HCT116 (cell line): ENCODE data around the gene PIGQ. TPM values are rescaled to one million over a fixed set of nuclear protein-coding genes. Genes with fewer than 3 reads are reported as not detected.

Experiments
- ATAC-seq: fragments of 200-7000 bp; cut with Tn5 transposase; 2 replicates; pipeline ENCODE4 v1.9.1; 2020; ENCODE audit warnings: mild to moderate bottlenecking, moderate library complexity
- BruUV-seq: library from RNA; stranded (reverse); fragments of 400-500 nt; replicated peaks from 2 replicates; lab custom pipeline; 2021; lab: Mats Ljungman, UMichigan
- CTCF ChIA-PET: fragments of 300-600 bp; sonication (Branson Sonifier 250); formaldehyde crosslinking; loops from one replicate; lab custom pipeline; 2021; ENCODE audit warnings: antibody characterized with exemption; lab: Charles Lee
- POLR2A ChIA-PET: fragments of 300-600, 350-600 bp; sonication (Branson Sonifier 250); formaldehyde crosslinking; loops from one replicate; lab custom pipeline; 2021; ENCODE audit warnings: antibody characterized with exemption; lab: Charles Lee
- RAD21 ChIA-PET, 2 experiments: fragments of 300-600 bp; sonication (Branson Sonifier 250); formaldehyde crosslinking; loops; one replicate each; lab custom pipeline; 2023; ENCODE audit warnings: low total read pairs in 2 of 2; ENCODE audit not compliant: uncharacterized antibody in 2 of 2, unreplicated experiment in 2 of 2, low non-redundant PET in 1 of 2; lab: Charles Lee
- DNase-seq: peaks from one replicate; pipeline ENCODE4 v3.0.0-alpha.2; 2010; ENCODE audit warnings: low read depth, low spot score
- H2AFZ ChIP-seq: fragments of 200-600 bp; shearing (Covaris generic), sonication (generic); 2 replicates; pipeline ENCODE4 v1.6.1; 2017; ENCODE audit warnings: low read depth, mixed run types, mixed read lengths, antibody characterized with exemption, low read length; ENCODE audit not compliant: poor library complexity, severe bottlenecking
- H3K27ac ChIP-seq: 2 replicates; pipeline ENCODE4 v1.5.1; 2012; ENCODE audit warnings: low read depth, low read length
- H3K27me3 ChIP-seq: fragments of 200-600 bp; sonication (generic); 2 replicates; pipeline ENCODE4 v1.6.1; 2016; ENCODE audit warnings: mixed run types, low read length, mixed read lengths; ENCODE audit not compliant: insufficient read depth
- H3K36me3 ChIP-seq, 2 experiments: fragments of 200-500 bp in 1 of 2; fragments of 200-600 bp in 1 of 2; sonication (Bioruptor generic) in 1 of 2; sonication (generic) in 1 of 2; 2 replicates each; pipeline versions ENCODE4 v1.5.1 to v1.6.1; 2014 to 2016; ENCODE audit warnings: low read length in 2 of 2, inconsistent platforms in 1 of 2, mixed read lengths in 1 of 2, mixed run types in 1 of 2; ENCODE audit not compliant: insufficient read depth in 2 of 2, control insufficient read depth in 1 of 2
- H3K4me1 ChIP-seq, 2 experiments: fragments of 200-600 bp in 1 of 2; sonication (generic) in 1 of 2; 2 replicates each; pipeline versions ENCODE4 v1.5.1 to v1.6.1; 2012 to 2017; ENCODE audit warnings: low read length in 2 of 2, inconsistent platforms in 1 of 2, mild to moderate bottlenecking in 1 of 2, mixed read lengths in 1 of 2, mixed run types in 1 of 2, moderate library complexity in 1 of 2; ENCODE audit not compliant: insufficient read depth in 2 of 2, control insufficient read depth in 1 of 2
- H3K4me2 ChIP-seq: fragments of 200-600 bp; sonication (generic); 2 replicates; pipeline ENCODE4 v1.6.1; 2017; ENCODE audit warnings: mixed run types, low read length, mixed read lengths
- H3K4me3 ChIP-seq, 2 experiments: fragments of 200-600 bp in 1 of 2; sonication (generic) in 1 of 2; replicated peaks in 1 of 2; 2 replicates each; pipeline ENCODE4 v1.5.1; 2011 to 2016; ENCODE audit warnings: low read length in 2 of 2, control low read depth in 1 of 2, low read depth in 1 of 2, mild to moderate bottlenecking in 1 of 2, mixed read lengths in 1 of 2, mixed run types in 1 of 2
- H3K79me2 ChIP-seq: fragments of 200-600 bp; sonication (generic); 2 replicates; pipeline ENCODE4 v1.6.1; 2017; ENCODE audit warnings: mild to moderate bottlenecking, mixed run types, low read length, moderate library complexity, mixed read lengths; ENCODE audit not compliant: insufficient read depth
- H3K9ac ChIP-seq: fragments of 200-600 bp; sonication (generic); 2 replicates; pipeline ENCODE4 v1.6.1; 2016; ENCODE audit warnings: low read length, mixed read lengths
- H3K9me2 ChIP-seq: fragments of 200-600 bp; sonication (generic), shearing (Covaris generic); 2 replicates; pipeline ENCODE4 v1.6.1; 2017; ENCODE audit warnings: mixed run types, mild to moderate bottlenecking, moderate library complexity; ENCODE audit not compliant: insufficient read depth
- H3K9me3 ChIP-seq, 2 experiments: fragments of 200-500 bp in 1 of 2; fragments of 200-600 bp in 1 of 2; sonication (Bioruptor generic) in 1 of 2; sonication (generic) in 1 of 2; 2 replicates each; pipeline ENCODE4 v1.6.1; 2014 to 2017; ENCODE audit warnings: low read length in 2 of 2, mixed read lengths in 2 of 2, inconsistent platforms in 1 of 2, low read depth in 1 of 2, mild to moderate bottlenecking in 1 of 2, mixed run types in 1 of 2, moderate library complexity in 1 of 2; ENCODE audit not compliant: control insufficient read depth in 1 of 2, insufficient read depth in 1 of 2
- H4K20me1 ChIP-seq: fragments of 200-600 bp; sonication (generic), shearing (Covaris generic); 2 replicates; pipeline ENCODE4 v1.6.1; 2017; ENCODE audit warnings: mixed run types, mild to moderate bottlenecking, moderate library complexity; ENCODE audit not compliant: insufficient read depth
- CBX3 ChIP-seq: IDR thresholded peaks from 2 replicates; pipeline ENCODE4 v1.6.1; 2012; ENCODE audit warnings: low read depth
- CEBPB ChIP-seq: IDR thresholded peaks from 2 replicates; pipeline ENCODE4 v1.6.1; 2012; ENCODE audit warnings: low read depth
- CTCF ChIP-seq, 3 experiments: fragments of 200-600 bp in 1 of 3; sonication (generic) in 1 of 3; IDR thresholded peaks in 2 of 3; conservative IDR thresholded peaks in 1 of 3; 2 replicates each; pipeline ENCODE4 v1.5.1; 2012 to 2017; ENCODE audit warnings: low read depth in 2 of 3, low read length in 2 of 3, antibody characterized with exemption in 1 of 3, borderline replicate concordance in 1 of 3, control low read depth in 1 of 3, mild to moderate bottlenecking in 1 of 3, mixed read lengths in 1 of 3, mixed run types in 1 of 3, moderate library complexity in 1 of 3; ENCODE audit not compliant: insufficient read depth in 1 of 3
- EGR1 ChIP-seq: IDR thresholded peaks from 2 replicates; pipeline ENCODE4 v1.6.1; 2012; ENCODE audit warnings: low read depth
- EZH2phosphoT487 ChIP-seq: fragments of 200-600 bp; IDR thresholded peaks from 2 replicates; pipeline ENCODE4 v1.6.1; 2018; ENCODE audit warnings: antibody characterized with exemption, borderline replicate concordance
- JUND ChIP-seq: IDR thresholded peaks from 2 replicates; pipeline ENCODE4 v1.6.1; 2012
- POLR2AphosphoS5 ChIP-seq: IDR thresholded peaks from 2 replicates; pipeline ENCODE4 v1.6.1; 2011; ENCODE audit warnings: mild to moderate bottlenecking, low read depth, low read length, moderate library complexity
- RAD21 ChIP-seq: IDR thresholded peaks from 2 replicates; pipeline ENCODE4 v1.6.1; 2012; ENCODE audit warnings: low read depth, mild to moderate bottlenecking
- REST ChIP-seq: IDR thresholded peaks from 2 replicates; pipeline ENCODE4 v1.6.1; 2012; ENCODE audit warnings: low read depth
- ZFX ChIP-seq: fragments of 450-650 bp; IDR thresholded peaks from 2 replicates; pipeline ENCODE4 v1.6.1; 2017
- ZNF274 ChIP-seq: fragments of 200-500 bp; sonication (Bioruptor generic); IDR thresholded peaks from 2 replicates; pipeline ENCODE4 v1.6.1; 2014; ENCODE audit warnings: mild to moderate bottlenecking, low read depth, low read length, inconsistent platforms
- intact Hi-C: fragments of 100-400 bp; cut with micrococcal nuclease; formaldehyde crosslinking; loops from 2 replicates; pipeline ENCODE4 v1.10.0; 2022
- total RNA-seq: library from RNA; stranded (reverse); gene quantifications from one replicate; pipeline ENCODE4 v1.2.1, GENCODE V29; 2021; ENCODE audit not compliant: unreplicated experiment

PIGQ gene
- total RNA-seq, 1 experiment from 2014 or later = 21.0 TPM

- no peaks in the 10 kb centered on the region for H4K20me1 ChIP-seq
- no peaks in the 10 kb centered on the region for H3K9me2 ChIP-seq
- DNase-seq (no peak), ATAC-seq (no peak)
- TF ChIP-seq CBX3 (no peak), REST (no peak), EGR1 (no peak), ZFX (no peak), RAD21 (no peak), JUND (no peak), CTCF (IDR thresholded peaks at IDR 0.05 in 2 of 3, conservative IDR thresholded peaks at IDR 0.05 in 1 of 3; ENCODE audit: borderline replicate concordance in 1 of 3, insufficient read depth in 1 of 3, low read depth in 2 of 3, low read length in 2 of 3) (no peak), CEBPB (no peak), POLR2AphosphoS5 (no peak), ZNF274 (no peak), EZH2phosphoT487 (no peak)
- H3K9ac ChIP-seq = no peak overlapping the region
- ChIA-PET RAD21 (no interaction called here), CTCF (no interaction called here), POLR2A (no interaction called here)
- H3K4me2 ChIP-seq = no peak overlapping the region
- H2AFZ ChIP-seq = no peak overlapping the region
- H3K36me3 ChIP-seq = no peaks in the 10 kb centered on the region
- no peaks in the 10 kb centered on the region for H3K9me3 ChIP-seq
- no peak overlapping the region for H3K4me3 ChIP-seq
- no TSS peak for BruUV-seq
- H3K27ac ChIP-seq = no peak overlapping the region
- H3K79me2 ChIP-seq = no peaks in the 10 kb centered on the region
- intact Hi-C loops = no loop called here
- H3K27me3 ChIP-seq = no peaks in the 10 kb centered on the region
- peaks cover 0 to 2% of the 10 kb centered on the region in 2 experiments; a peak in 1 of 4 replicates for H3K4me1 ChIP-seq
Measured at GRCh38 chr16:580141-580945, 10.6 kb downstream of the PIGQ start.
